ENCODE results near the gene SPC24.
"Not testable (repeated sequence)": the region's sequence is repeated elsewhere in the genome, so short reads cannot be mapped to it uniquely, and the experiment has no call there.

The SPC24 gene

DNA sequence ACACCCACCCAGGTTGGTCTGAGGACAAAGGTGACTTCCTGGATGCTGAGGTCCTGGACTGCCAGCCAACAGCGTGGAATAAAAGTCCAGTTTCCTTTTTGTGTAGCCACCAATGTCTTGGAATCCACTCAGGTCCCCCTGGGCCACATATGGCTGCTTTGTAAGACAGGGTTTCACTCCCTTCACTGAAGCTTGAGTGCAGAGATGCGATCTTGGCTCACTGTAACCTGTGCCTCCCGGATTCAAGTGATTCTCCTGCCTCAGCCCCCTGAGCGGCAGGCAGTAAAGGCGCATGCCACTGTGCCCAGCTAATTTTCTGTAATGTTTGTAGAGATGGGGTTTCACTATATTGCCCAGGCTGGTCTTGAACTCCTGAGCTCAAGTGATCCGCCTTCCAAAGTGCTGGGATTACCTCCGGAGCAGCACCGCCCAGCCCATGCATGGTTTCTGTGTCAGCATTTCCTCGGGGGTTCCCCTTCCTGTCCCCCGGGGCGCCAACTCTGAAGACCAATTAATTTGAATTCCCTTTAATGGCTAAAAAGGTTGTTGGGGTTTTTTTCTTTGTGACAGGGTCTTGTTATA, 24.2 kb upstream of the SPC24 start:
- Mint-ChIP-seq H3K4me1 (peaks cover 8% of the 10 kb centered on the region), H3K27ac (no peak overlapping the region)
- CTCF ChIA-PET, result interaction anchor here (0.6 kb wide), 1 partner anchor 8 kb away, joined by 3 read pairs; no protein-coding TSS in a partner anchor

DNA sequence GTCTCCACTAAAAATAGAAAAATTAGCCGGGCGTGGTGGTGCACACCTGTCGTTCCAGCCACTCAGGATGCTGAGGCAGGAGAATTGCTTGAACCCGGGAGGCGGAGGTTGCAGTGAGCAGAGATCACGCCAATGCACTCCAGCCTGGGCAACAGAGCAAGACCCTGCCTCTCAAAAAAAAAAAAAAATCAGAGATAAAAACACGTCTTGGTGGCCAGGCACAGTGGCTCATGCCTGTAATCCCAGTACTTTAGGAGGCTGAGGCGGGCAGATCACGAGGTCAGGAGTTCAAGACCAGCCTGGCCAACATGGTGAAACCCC, 23.5 kb upstream of the SPC24 start:
- H3K27me3 Mint-ChIP-seq, result peaks cover 15% of the 10 kb centered on the region
- CTCF ChIA-PET, result interaction anchor here (0.6 kb wide), 1 partner anchor 9 kb away, joined by 3 read pairs; no protein-coding TSS in a partner anchor
- H3K36me3 Mint-ChIP-seq, H3K27ac Mint-ChIP-seq, DNase-seq, H3K4me3 Mint-ChIP-seq, H3K4me1 Mint-ChIP-seq, H3K9me3 Mint-ChIP-seq: not testable (repeated sequence)

More for the DNA sequence above, 24.2 kb upstream of the SPC24 start:
- no peak overlapping the region for H3K4me3 Mint-ChIP-seq
- no peaks in the 10 kb centered on the region for H3K36me3 Mint-ChIP-seq
- H3K9me3 Mint-ChIP-seq, result no peaks in the 10 kb centered on the region
- H3K27me3 Mint-ChIP-seq, result peaks cover 18% of the 10 kb centered on the region
- DNase-seq, result no peak

DNA sequence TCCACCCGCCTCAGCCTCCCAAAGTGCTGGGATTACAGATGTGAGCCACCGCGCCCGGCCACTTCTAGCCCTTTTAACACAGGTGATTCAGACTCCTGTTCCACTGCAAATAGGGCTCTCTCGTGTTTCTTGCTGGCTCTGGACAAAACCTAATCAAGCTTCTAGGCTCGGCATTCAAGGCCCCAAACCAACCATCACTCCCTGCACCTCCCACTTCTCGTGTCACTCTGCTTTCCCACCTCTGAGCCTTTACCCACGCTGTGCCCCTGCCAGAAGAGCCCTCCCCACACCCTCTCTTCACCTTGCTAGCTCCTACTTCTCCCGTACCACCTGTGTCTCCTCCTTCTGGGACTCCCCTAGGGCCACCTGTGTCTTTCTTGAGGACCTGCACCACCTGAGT, 22.0 kb upstream of the SPC24 start:
- CTCF ChIA-PET, result no interaction called here
- Mint-ChIP-seq H3K9me3 (no peaks in the 10 kb centered on the region), H3K4me3 (no peak overlapping the region), H3K27me3 (peaks cover 14% of the 10 kb centered on the region), H3K36me3 (no peaks in the 10 kb centered on the region), H3K4me1 (peaks cover 8% of the 10 kb centered on the region), H3K27ac (no peak overlapping the region)
- no peak for DNase-seq

DNA sequence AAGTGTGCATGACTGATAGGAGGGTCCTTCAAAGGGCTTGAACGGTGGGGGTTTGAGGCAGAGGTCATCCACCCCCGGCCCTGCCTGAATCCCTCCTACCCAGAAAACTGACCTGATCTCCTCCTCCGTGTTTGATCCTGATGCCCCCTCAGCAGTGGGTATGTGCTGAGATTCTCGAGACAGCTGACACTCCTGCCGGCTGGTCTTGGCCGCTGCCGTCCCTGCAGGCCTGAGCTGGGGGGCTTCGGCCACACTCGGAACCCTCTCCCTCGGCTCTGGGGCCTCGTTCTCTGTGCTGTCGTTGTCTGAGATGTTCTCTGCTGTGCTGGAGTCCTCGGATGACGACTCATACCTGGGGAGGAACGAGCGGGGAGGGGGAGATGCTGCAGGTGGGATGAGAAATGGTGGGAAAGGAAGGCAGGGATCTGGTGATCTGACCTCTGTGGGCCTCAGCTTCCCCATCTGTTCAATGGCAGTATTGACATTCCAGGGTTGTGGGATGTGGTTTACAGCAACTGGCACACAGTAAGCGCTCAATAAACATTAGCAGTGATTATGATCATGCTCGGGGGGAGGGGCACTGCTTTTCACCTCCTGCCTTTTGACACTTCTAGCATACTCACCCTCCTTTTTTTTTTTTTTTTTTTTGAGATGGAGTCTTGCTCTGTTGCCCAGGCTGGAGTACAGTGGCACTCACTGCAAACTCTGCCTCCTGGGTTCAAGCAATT, 21.0 kb upstream of the SPC24 start:
- CTCF ChIA-PET, result no interaction called here
- Mint-ChIP-seq H3K27ac (no peak overlapping the region), H3K36me3 (no peaks in the 10 kb centered on the region), H3K27me3 (peaks cover 10% of the 10 kb centered on the region), H3K9me3 (no peaks in the 10 kb centered on the region), H3K4me3 (no peak overlapping the region), H3K4me1 (peaks cover 8% of the 10 kb centered on the region)
- DNase-seq, result no peak

DNA sequence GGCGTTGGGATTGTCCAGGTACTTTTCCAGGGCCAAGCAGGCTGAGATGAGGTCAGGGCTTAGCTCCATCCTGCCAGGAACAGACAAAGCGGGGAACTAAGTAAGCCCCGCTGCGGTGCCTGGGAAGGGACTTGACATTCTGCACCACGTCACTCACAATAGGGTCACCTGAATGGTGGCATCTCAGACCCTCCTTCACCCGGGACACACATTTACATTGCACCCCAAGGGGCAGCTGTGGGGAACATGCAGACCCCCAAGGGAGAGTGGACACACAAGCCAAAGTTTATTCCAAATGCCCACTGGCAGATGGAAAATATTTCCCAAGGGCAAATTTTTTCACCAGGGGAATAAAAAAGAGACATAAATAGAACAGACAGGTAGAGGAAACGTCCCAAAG, 20.3 kb upstream of the SPC24 start:
- Mint-ChIP-seq H3K9me3 (no peaks in the 10 kb centered on the region), H3K4me1 (peaks cover 8% of the 10 kb centered on the region), H3K4me3 (no peak overlapping the region), H3K27ac (no peak overlapping the region), H3K36me3 (no peaks in the 10 kb centered on the region), H3K27me3 (peaks cover 5% of the 10 kb centered on the region)
- CTCF ChIA-PET, result no interaction called here
- no peak for DNase-seq

DNA sequence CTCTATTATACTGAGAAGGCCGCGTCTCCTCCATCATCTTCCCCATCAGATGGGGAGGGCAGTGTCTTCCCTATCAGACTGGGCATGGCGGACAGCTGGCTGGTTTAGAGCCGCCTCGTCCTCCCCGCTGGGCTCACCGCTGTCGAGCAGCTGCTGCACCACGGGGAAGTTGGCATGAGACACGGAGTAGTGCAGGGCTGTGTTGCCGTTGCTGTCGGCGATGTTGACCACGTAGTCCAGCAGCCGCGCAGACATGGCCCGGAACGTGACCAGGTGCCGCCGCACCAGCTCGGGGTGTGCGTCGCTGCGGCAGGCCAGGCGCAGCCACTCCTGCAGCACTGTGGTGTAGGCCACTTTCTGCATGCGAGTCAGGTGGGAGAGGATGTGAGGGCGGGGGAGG, 18.8 kb upstream of the SPC24 start:
- Mint-ChIP-seq H3K36me3 (no peaks in the 10 kb centered on the region), H3K27me3 (peaks cover 5% of the 10 kb centered on the region), H3K27ac (no peak overlapping the region), H3K9me3 (no peaks in the 10 kb centered on the region), H3K4me1 (no peaks in the 10 kb centered on the region), H3K4me3 (no peak overlapping the region)
- CTCF ChIA-PET, result no interaction called here
- DNase-seq, result no peak

DNA sequence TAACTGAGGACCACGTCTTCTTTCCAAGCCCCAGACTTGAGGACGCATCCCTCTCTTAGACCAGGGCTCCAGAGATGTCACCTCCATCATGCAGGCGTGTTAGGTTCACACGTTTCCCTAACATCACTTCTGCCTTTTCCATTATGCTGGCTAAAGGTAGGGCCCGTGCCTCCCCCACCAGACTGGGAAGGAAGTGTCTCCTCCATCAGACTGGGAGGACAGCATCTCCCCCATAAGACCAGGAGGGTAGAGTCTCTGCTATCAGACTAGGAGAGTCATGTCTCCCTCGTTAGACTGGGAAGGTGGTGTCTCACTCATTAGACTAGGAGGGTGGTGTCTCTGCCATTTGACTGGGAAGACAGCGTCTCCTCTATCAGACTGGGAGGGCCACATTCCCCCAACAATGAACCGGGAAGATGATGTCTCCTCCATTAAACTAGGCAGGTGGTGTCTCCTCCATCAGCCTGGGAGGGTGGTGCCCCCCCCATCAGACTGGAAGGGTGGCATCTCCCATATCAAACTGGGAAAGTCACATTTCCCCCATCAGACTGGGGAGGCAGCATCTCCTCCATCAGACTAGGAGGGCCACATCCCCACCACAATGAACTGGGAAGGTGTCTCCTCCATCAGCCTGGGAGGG, 18.1 kb upstream of the SPC24 start:
- no peak overlapping the region for H3K27ac Mint-ChIP-seq
- H3K27me3 Mint-ChIP-seq, result peaks cover 5% of the 10 kb centered on the region
- no peaks in the 10 kb centered on the region for H3K36me3 Mint-ChIP-seq
- no peak overlapping the region for H3K4me3 Mint-ChIP-seq
- no peaks in the 10 kb centered on the region for H3K9me3 Mint-ChIP-seq
- DNase-seq, result no peak
- CTCF ChIA-PET, result no interaction called here
- H3K4me1 Mint-ChIP-seq, result no peaks in the 10 kb centered on the region

DNA sequence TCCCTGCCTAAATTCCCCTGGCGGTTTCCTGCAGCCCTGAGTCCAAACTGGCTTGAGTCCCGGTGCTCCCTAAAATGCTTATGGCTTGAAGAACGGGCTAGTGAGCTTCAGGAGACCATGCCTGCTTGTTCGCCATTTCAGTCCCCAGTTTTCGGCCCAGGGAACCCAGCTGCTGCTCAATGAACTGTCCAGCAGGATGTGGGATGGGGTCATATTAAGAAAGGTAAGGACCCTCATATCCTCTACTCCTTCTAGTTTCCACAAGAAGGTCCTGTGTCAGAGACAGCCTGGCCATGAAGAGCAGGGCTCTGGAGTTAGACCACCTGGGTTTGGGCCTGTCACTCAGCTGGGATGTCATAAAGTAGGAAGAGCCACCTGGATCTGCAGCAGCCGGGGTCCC, 17.0 kb upstream of the SPC24 start:
- CTCF ChIA-PET, result interaction anchor here (0.7 kb wide), 1 partner anchor 32 kb away, joined by 3 read pairs; no protein-coding TSS in a partner anchor
- Mint-ChIP-seq H3K27me3 (peaks cover 9% of the 10 kb centered on the region), H3K4me1 (no peaks in the 10 kb centered on the region), H3K36me3 (no peaks in the 10 kb centered on the region), H3K4me3 (no peak overlapping the region), H3K9me3 (no peaks in the 10 kb centered on the region), H3K27ac (no peak overlapping the region)
- DNase-seq, result no peak

DNA sequence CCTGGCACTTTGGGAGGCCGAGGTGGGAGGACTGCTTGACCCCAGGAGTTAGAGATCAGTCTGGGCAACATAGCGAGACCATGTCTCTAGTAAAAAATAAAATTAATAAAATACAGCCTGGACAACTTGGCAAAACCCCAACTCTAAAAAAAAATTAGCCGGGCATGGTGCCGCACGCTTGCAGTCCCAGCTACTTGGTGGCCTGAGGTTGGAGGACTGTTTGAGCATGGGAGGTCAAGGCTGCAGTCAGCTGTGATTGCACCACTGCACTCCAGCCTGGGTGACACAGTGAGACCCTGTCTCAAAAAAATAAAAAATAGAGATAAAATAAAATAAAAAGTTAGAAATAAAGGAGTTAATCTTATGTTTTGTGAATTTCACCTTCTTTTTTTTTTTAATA, 15.6 kb upstream of the SPC24 start:
- H3K4me1 Mint-ChIP-seq, result no peaks in the 10 kb centered on the region
- DNase-seq, result no peak
- CTCF ChIA-PET, result interaction anchor here (0.6 to 0.7 kb wide), 2 partner anchors 24 to 84 kb away, joined by 3 read pairs; no protein-coding TSS in a partner anchor

DNA sequence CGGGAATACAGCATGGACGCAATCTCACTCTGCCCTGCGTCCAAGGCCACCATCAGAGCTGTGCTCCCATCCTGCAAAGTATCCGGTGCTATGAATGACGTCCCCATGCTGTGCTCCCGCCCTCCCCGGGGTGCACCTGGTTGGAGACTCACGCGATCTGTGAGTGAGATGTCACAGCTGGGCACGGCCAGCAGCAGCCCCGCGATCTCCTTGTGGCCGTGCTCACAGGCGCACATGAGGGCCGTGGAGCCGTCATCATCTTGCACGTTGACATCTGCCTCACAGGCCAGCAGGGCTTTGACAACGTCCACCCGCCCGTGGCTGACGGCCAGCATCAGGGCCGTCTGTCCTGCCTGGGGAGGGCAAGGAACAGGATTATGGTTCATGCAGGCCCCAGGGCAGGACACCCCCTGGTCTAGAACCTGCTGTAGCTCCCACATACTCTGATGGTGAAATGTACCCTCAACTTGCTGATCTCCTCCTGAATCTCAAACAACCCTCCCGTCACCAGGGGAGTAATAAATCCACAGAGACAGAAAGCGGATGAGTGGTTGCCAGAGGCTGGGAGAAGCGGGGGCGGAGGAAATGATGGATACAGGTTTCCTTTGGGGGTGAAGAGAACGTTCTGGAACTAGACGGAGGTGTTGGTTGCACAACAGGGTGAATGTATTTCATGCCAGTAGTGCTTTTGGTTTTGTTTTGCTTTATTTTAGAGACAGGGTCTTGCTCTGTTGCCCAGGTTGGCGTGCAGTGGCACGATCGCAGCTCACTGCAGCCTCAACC, 14.5 kb upstream of the SPC24 start:
- no peak for DNase-seq
- no peak overlapping the region for H3K4me3 Mint-ChIP-seq
- no peaks in the 10 kb centered on the region for H3K4me1 Mint-ChIP-seq
- no peak overlapping the region for H3K27ac Mint-ChIP-seq
- H3K27me3 Mint-ChIP-seq, result peaks cover 17% of the 10 kb centered on the region
- no peaks in the 10 kb centered on the region for H3K9me3 Mint-ChIP-seq
- no peaks in the 10 kb centered on the region for H3K36me3 Mint-ChIP-seq
- CTCF ChIA-PET, result no interaction called here

More for the DNA sequence above, 15.6 kb upstream of the SPC24 start:
- Mint-ChIP-seq H3K4me3 (no peak overlapping the region), H3K9me3 (no peaks in the 10 kb centered on the region), H3K36me3 (no peaks in the 10 kb centered on the region), H3K27me3 (peaks cover 10% of the 10 kb centered on the region), H3K27ac (no peak overlapping the region)

DNA sequence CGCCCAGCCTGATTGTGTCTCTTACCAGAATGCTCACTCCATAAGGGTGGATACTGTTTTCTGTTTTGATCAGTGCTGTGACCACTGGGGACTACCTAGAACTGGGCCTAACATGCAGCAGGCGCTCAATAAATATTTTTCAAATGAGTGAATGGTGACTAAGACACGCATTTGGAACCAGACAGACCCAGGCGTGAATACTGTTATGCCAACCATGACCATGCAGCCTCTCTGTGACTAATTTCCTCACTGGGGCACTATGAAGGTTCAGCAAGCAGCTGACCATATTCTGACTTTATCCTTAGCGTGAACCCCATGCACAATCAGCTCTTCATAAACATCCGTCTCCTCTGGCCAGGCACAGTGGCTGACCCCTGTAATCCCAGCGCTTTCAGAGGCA, 13.0 kb upstream of the SPC24 start:
- Mint-ChIP-seq H3K36me3 (no peaks in the 10 kb centered on the region), H3K4me3 (no peak overlapping the region), H3K27me3 (peaks cover 26% of the 10 kb centered on the region), H3K27ac (no peak overlapping the region), H3K4me1 (no peaks in the 10 kb centered on the region), H3K9me3 (no peaks in the 10 kb centered on the region)
- DNase-seq, result no peak
- CTCF ChIA-PET, result no interaction called here

DNA sequence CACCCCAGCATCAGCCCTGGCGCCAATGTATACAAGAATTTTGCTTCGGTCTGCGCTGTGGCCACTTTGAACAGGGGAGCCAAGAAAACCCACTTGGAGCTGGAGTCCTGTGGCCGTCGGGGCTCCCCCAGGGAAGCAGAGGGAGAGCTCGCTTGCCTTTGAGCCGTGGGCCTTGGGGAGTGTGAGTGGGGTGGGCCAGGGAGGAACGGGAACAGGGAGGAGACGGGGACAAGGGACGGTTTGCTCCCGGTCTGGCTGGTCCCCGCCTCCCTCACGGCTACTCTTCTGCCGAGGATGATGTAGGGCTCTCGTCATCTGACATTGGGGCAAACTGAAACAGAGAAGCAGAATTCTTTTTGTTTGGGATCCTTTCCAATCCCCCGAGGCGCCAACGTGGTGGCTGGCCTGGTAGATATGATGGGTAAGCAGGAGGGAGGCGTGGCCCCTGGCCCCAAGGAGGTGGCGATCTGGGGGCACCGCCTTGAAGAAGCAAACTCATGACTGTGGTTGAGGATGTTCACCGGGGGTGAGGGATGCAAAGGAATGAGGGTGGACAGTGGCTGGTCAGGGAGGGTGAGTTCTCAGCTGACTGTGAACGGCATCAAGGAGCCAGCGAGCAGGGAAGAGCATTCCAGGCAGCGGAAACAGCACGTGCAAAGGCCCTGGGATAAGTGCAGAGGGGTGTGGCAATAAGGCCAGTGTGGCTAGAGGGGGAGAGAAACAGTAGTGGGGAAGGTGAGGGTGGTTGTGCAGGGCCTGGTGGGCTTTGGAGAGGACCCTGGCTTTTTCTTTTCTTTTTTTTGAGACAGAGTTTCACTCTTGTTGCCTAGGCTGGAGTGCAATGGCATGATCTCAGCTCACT, 10.9 kb upstream of the SPC24 start:
- H3K4me3 Mint-ChIP-seq, result no peak overlapping the region
- H3K27ac Mint-ChIP-seq, result no peak overlapping the region
- CTCF ChIA-PET, result no interaction called here
- no peaks in the 10 kb centered on the region for H3K36me3 Mint-ChIP-seq
- H3K9me3 Mint-ChIP-seq, result no peaks in the 10 kb centered on the region
- peaks cover 27% of the 10 kb centered on the region for H3K27me3 Mint-ChIP-seq
- H3K4me1 Mint-ChIP-seq, result no peaks in the 10 kb centered on the region
- DNase-seq, result no peak

DNA sequence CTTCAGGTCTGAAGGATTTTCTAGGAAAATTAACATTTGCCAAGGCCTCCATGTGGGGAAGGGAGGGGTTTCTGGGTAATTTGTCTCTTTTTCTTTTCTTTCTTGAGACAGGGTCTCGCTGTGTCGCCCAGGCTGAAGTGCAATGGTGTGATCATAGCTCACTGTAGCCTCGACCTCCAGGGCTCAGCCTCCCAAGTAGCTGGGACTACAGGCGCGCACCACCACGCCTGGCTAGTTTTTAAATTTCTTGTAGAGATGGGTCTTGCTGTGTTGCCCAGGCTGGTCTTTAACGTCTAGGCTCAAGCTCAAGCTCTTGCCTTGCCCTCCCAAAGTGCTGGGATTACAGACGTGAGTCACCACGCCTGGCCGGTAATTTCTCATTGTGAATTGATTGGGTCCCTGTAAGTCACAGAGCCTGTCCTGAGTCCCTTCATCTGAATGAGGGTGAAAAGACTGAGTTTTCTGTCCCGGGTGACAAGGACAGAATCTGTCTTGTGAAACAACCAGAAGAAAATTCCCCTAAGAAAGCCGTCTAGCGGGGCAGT, 10.0 kb upstream of the SPC24 start:
- CTCF ChIA-PET, result no interaction called here
- H3K4me3 Mint-ChIP-seq, result no peak overlapping the region
- H3K9me3 Mint-ChIP-seq, result no peaks in the 10 kb centered on the region
- no peak for DNase-seq
- peaks cover 27% of the 10 kb centered on the region for H3K27me3 Mint-ChIP-seq
- no peak overlapping the region for H3K27ac Mint-ChIP-seq
- H3K36me3 Mint-ChIP-seq, result no peaks in the 10 kb centered on the region
- H3K4me1 Mint-ChIP-seq, result no peaks in the 10 kb centered on the region

Data from activated naive CD4-positive, alpha-beta T cell treated with anti-CD3 and anti-CD28 coated beads, Interleukin-2, amount 10 ng/mL, durations not matched to agents 7 days and 5 days (primary cell).